GM23248 (cell line): Measurements from ENCODE around the gene KCTD17. TPM values are rescaled to one million over a fixed set of nuclear protein-coding genes. Genes with fewer than 3 reads are reported as not detected.

Source experiments
- DNase-seq: peaks from one replicate; pipeline ENCODE4 v3.0.0-alpha.2; 2015
- H2AFZ ChIP-seq: fragments of 200-600 bp; sonication (generic); 2 replicates; pipeline ENCODE4 v1.6.1; 2016; ENCODE audit warnings: antibody characterized with exemption
- H3F3A ChIP-seq: fragments of 200-600 bp; sonication (generic); 2 replicates; pipeline ENCODE4 v1.6.1; 2016; ENCODE audit warnings: mild to moderate bottlenecking, antibody characterized with exemption, mixed run types; ENCODE audit not compliant: insufficient read depth
- H3K27ac ChIP-seq: fragments of 200-600 bp; sonication (generic); 2 replicates; pipeline ENCODE4 v1.5.1; 2016; ENCODE audit warnings: mild to moderate bottlenecking
- H3K27me3 ChIP-seq: fragments of 200-600 bp; sonication (generic); replicated peaks from 2 replicates; pipeline ENCODE4 v1.6.1; 2016; ENCODE audit warnings: mild to moderate bottlenecking; ENCODE audit not compliant: insufficient read depth
- H3K36me3 ChIP-seq: fragments of 200-600 bp; sonication (generic); 2 replicates; pipeline ENCODE4 v1.6.1; 2016; ENCODE audit warnings: low read depth, mild to moderate bottlenecking
- H3K4me1 ChIP-seq: fragments of 200-600 bp; sonication (generic); 2 replicates; pipeline ENCODE4 v1.6.1; 2016; ENCODE audit warnings: mild to moderate bottlenecking; ENCODE audit not compliant: insufficient read depth
- H3K4me2 ChIP-seq: fragments of 200-600 bp; sonication (generic); one replicate; pipeline ENCODE4 v1.6.1; 2016; ENCODE audit warnings: mild to moderate bottlenecking; ENCODE audit not compliant: unreplicated experiment
- H3K4me3 ChIP-seq: fragments of 200-600 bp; sonication (generic); 2 replicates; pipeline ENCODE4 v1.5.1; 2016; ENCODE audit warnings: mild to moderate bottlenecking
- H3K79me2 ChIP-seq: fragments of 200-600 bp; sonication (generic); 2 replicates; pipeline ENCODE4 v1.6.1; 2016; ENCODE audit warnings: mild to moderate bottlenecking; ENCODE audit not compliant: insufficient read depth
- H3K9ac ChIP-seq: fragments of 200-600 bp; sonication (generic); 2 replicates; pipeline ENCODE4 v1.6.1; 2016; ENCODE audit warnings: mild to moderate bottlenecking
- H3K9me2 ChIP-seq: fragments of 200-600 bp; sonication (generic); 2 replicates; pipeline ENCODE4 v1.6.1; 2016; ENCODE audit warnings: mixed run types, mild to moderate bottlenecking, moderate library complexity; ENCODE audit not compliant: insufficient read depth
- H3K9me3 ChIP-seq: fragments of 200-600 bp; sonication (generic); one replicate; pipeline ENCODE4 v1.6.1; 2017; ENCODE audit warnings: low read depth
- H4K20me1 ChIP-seq: fragments of 200-600 bp; sonication (generic); 2 replicates; pipeline ENCODE4 v1.6.0; 2016; ENCODE audit not compliant: insufficient read depth
- EZH2 ChIP-seq: fragments of 200-600 bp; sonication (generic); IDR thresholded peaks from 2 replicates; pipeline ENCODE4 v1.6.1; 2018; ENCODE audit warnings: antibody characterized with exemption, mild to moderate bottlenecking; ENCODE audit not compliant: insufficient read depth, poor library complexity, severe bottlenecking
- EZH2phosphoT487 ChIP-seq: fragments of 200-600 bp; sonication (generic); IDR thresholded peaks from 2 replicates; pipeline ENCODE4 v1.6.1; 2018; ENCODE audit warnings: antibody characterized with exemption, moderate library complexity, mild to moderate bottlenecking, low read depth; ENCODE audit not compliant: insufficient read depth
- WGBS, 2 experiments: methylation state at CpG; one replicate each; pipeline ENCODE4 v1.1.6; 2015 to 2017; ENCODE audit warnings: low lambda C conversion rate in 2 of 2, low coverage in 1 of 2; ENCODE audit errors: missing lambda C conversion rate in 2 of 2; 5-methylcytosine and 5-hydroxymethylcytosine counted together
- in situ Hi-C: fragments of 300-500 bp; cut with MboI; formaldehyde crosslinking; loops from 2 replicates; pipeline ENCODE4 v1.15.0; 2020
- polyA plus RNA-seq: library from polyadenylated mRNA; unstranded; fragments of >200 nt; fragmentation: Nextera tagmentation; extraction: Ambion mirVana; gene quantifications from 2 replicates; pipeline ENCODE4 v1.2.1, GENCODE V29; 2016
- total RNA-seq: library from RNA; depleted of rRNA; stranded (reverse); fragments of >200 nt; shearing (Covaris generic); gene quantifications from 2 replicates; pipeline ENCODE4 v1.2.3, GENCODE V29; 2014

Gene KCTD17
- total and polyA plus RNA-seq, 2 experiments from 2014 or later = 41.6 to 59.6 TPM

GRCh38 chr22:37024339-37025157 is 27.0 kb upstream of the KCTD17 start:
- TF ChIP-seq EZH2phosphoT487 = no peak
- TF ChIP-seq EZH2 = no peak
- H3K9ac ChIP-seq = no peak overlapping the region
- H2AFZ ChIP-seq = no peak overlapping the region
- in situ Hi-C loops = no loop called here
- H3K36me3 ChIP-seq = no peaks in the 10 kb centered on the region; the same call in 1 of the 2 replicates
- 0 out of 2 replicates have a peak, but pooled peaks cover 5% of the 10 kb centered on the region for H3K4me1 ChIP-seq
- H3K79me2 ChIP-seq = peaks cover 15% of the 10 kb centered on the region
- DNase-seq = no peak
- H3K4me2 ChIP-seq = no peak overlapping the region
- H3K27me3 ChIP-seq = no peaks in the 10 kb centered on the region
- no peak overlapping the region for H3K27ac ChIP-seq
- no peak overlapping the region for H3K4me3 ChIP-seq
- no peaks in the 10 kb centered on the region for H3K9me3 ChIP-seq
- H3F3A ChIP-seq = no peaks in the 10 kb centered on the region
- H4K20me1 ChIP-seq = no peaks in the 10 kb centered on the region; the same call in 1 of the 2 replicates
- 98% methylated on average over 42 to 71 of the region's 71 CpGs for WGBS, 2 experiments
- H3K9me2 ChIP-seq = no peaks in the 10 kb centered on the region

- 0 out of 2 replicates have a peak, but pooled peaks cover under 1% of the 10 kb centered on the region for H3K4me1 ChIP-seq
- H3K9me2 ChIP-seq = no peaks in the 10 kb centered on the region
- H3K27me3 ChIP-seq = no peaks in the 10 kb centered on the region
- H3F3A ChIP-seq = no peaks in the 10 kb centered on the region
- H3K4me3 ChIP-seq = no peak overlapping the region
- no peak overlapping the region for H3K9ac ChIP-seq
- no peak overlapping the region for H3K4me2 ChIP-seq
- TF ChIP-seq EZH2 = no peak
- no peak for TF ChIP-seq EZH2phosphoT487
- H3K36me3 ChIP-seq = no peaks in the 10 kb centered on the region; the same call in 1 of the 2 replicates
- no peak overlapping the region for H3K27ac ChIP-seq
- in situ Hi-C loops = no loop called here
- H2AFZ ChIP-seq = no peak overlapping the region
- no peaks in the 10 kb centered on the region for H3K9me3 ChIP-seq
- WGBS, 2 experiments = 93 to 94% methylated on average over 10 of the region's 10 CpGs
- peaks cover 10% of the 10 kb centered on the region for H3K79me2 ChIP-seq
- no peaks in the 10 kb centered on the region; the same call in 1 of the 2 replicates for H4K20me1 ChIP-seq
- no peak for DNase-seq
Observed at GRCh38 chr22:37025500-37026070, 26.0 kb upstream of the KCTD17 start.

- H4K20me1 ChIP-seq = no peaks in the 10 kb centered on the region; the same call in 1 of the 2 replicates
- no peak for DNase-seq
Observed at GRCh38 chr22:37026325-37026724, 25.2 kb upstream of the KCTD17 start.

GRCh38 chr22:37027556-37027955 is 24.0 kb upstream of the KCTD17 start:
- DNase-seq = no peak
- Histone ChIP-seq H4K20me1 (no peaks in the 10 kb centered on the region; the same call in 1 of the 2 replicates), H3K9me3 (no peaks in the 10 kb centered on the region), H3K36me3 (no peaks in the 10 kb centered on the region; the same call in 1 of the 2 replicates), H3K4me3 (no peak overlapping the region), H3K79me2 (no peaks in the 10 kb centered on the region), H3K9ac (no peak overlapping the region), H3F3A (no peaks in the 10 kb centered on the region), H3K4me1 (no peaks in the 10 kb centered on the region), H3K27ac (no peak overlapping the region), H3K4me2 (no peak overlapping the region), H3K9me2 (no peaks in the 10 kb centered on the region), H3K27me3 (no peaks in the 10 kb centered on the region), H2AFZ (no peak overlapping the region)
- in situ Hi-C loops = no loop called here
- TF ChIP-seq EZH2phosphoT487 = no peak
- no peak for TF ChIP-seq EZH2
- 86 to 88% methylated on average over 7 of the region's 7 CpGs for WGBS, 2 experiments

More at GRCh38 chr22:37026325-37026724, 25.2 kb upstream of the KCTD17 start:
- Histone ChIP-seq H3K79me2 (0 out of 2 replicates have a peak, but pooled peaks cover 5% of the 10 kb centered on the region), H3K27me3 (no peaks in the 10 kb centered on the region), H3K4me1 (no peaks in the 10 kb centered on the region), H3F3A (no peaks in the 10 kb centered on the region), H3K4me3 (no peak overlapping the region), H3K9me2 (no peaks in the 10 kb centered on the region), H3K4me2 (no peak overlapping the region), H3K36me3 (no peaks in the 10 kb centered on the region; the same call in 1 of the 2 replicates), H2AFZ (no peak overlapping the region), H3K9ac (no peak overlapping the region), H3K9me3 (no peaks in the 10 kb centered on the region), H3K27ac (no peak overlapping the region)
- TF ChIP-seq EZH2phosphoT487 (no peak), EZH2 (no peak)
- 91 to 96% methylated on average over 5 of the region's 5 CpGs for WGBS, 2 experiments
- in situ Hi-C loops = no loop called here
